HCT116 (cell line): ENCODE data around the gene AP4S1.

Experiments
- CTCF ChIP-seq, 3 experiments: fragments of 200-600 bp in 1 of 3; sonication (generic) in 1 of 3; IDR thresholded peaks in 2 of 3; conservative IDR thresholded peaks in 1 of 3; 2 replicates each; pipeline ENCODE4 v1.5.1; 2012 to 2017; ENCODE audit warnings: low read depth in 2 of 3, low read length in 2 of 3, antibody characterized with exemption in 1 of 3, borderline replicate concordance in 1 of 3, control low read depth in 1 of 3, mild to moderate bottlenecking in 1 of 3, mixed read lengths in 1 of 3, mixed run types in 1 of 3, moderate library complexity in 1 of 3; ENCODE audit not compliant: insufficient read depth in 1 of 3
- RAD21 ChIP-seq: IDR thresholded peaks from 2 replicates; pipeline ENCODE4 v1.6.1; 2012; ENCODE audit warnings: low read depth, mild to moderate bottlenecking

GRCh38 chr14:30999038-30999773, 26.2 kb upstream of the AP4S1 start:
- TF ChIP-seq CTCF (IDR thresholded peaks at IDR 0.05 in 2 of 3, conservative IDR thresholded peaks at IDR 0.05 in 1 of 3; ENCODE audit: borderline replicate concordance in 1 of 3, insufficient read depth in 1 of 3, low read depth in 2 of 3, low read length in 2 of 3) = no peak
- no peak for TF ChIP-seq RAD21
